NT2/D1 (cell line): ENCODE data around the gene EDA2R.

Experiments used
- DNase-seq: peaks from one replicate; pipeline ENCODE4 v3.0.0-alpha.2; 2011; ENCODE audit warnings: low read depth, low spot score
- H3K27me3 ChIP-seq: 2 replicates; pipeline ENCODE4 v1.6.0; 2011; ENCODE audit warnings: mild to moderate bottlenecking; ENCODE audit not compliant: insufficient read length, insufficient read depth
- H3K36me3 ChIP-seq: 2 replicates; pipeline ENCODE4 v1.6.1; 2011; ENCODE audit warnings: mild to moderate bottlenecking, low read length, mixed read lengths; ENCODE audit not compliant: insufficient read depth, insufficient read length
- H3K4me1 ChIP-seq: 2 replicates; pipeline ENCODE4 v1.5.1; 2011; ENCODE audit not compliant: insufficient read depth, insufficient read length
- H3K4me3 ChIP-seq: 2 replicates; pipeline ENCODE4 v1.5.1; 2011; ENCODE audit warnings: low read depth; ENCODE audit not compliant: insufficient read length
- H3K9ac ChIP-seq: 2 replicates; pipeline ENCODE4 v1.6.0; 2011; ENCODE audit warnings: low read depth; ENCODE audit not compliant: insufficient read length
- H3K9me3 ChIP-seq: 2 replicates; pipeline ENCODE4 v1.5.1; 2011; ENCODE audit warnings: mild to moderate bottlenecking, low read length; ENCODE audit not compliant: insufficient read depth
- SUZ12 ChIP-seq: IDR thresholded peaks from 2 replicates; pipeline ENCODE4 v1.6.1; 2011; ENCODE audit not compliant: insufficient read length, insufficient read depth; ENCODE audit errors: extremely low read depth
- YY1 ChIP-seq: IDR thresholded peaks from 2 replicates; pipeline ENCODE4 v1.6.1; 2011; ENCODE audit not compliant: insufficient read length, insufficient read depth
- ZNF274 ChIP-seq: IDR thresholded peaks from 2 replicates; pipeline ENCODE4 v1.6.1; 2011; ENCODE audit warnings: mild to moderate bottlenecking, low read depth, low read length

The EDA2R gene

GRCh38 chrX:66672106-66672505 is 33.2 kb upstream of the EDA2R start:
- Histone ChIP-seq H3K27me3 (no peaks in the 10 kb centered on the region), H3K36me3 (no peaks in the 10 kb centered on the region), H3K4me1 (no peaks in the 10 kb centered on the region), H3K9me3 (no peaks in the 10 kb centered on the region; the same call in 1 of the 2 replicates), H3K4me3 (no peak overlapping the region), H3K9ac (no peak overlapping the region)
- no peak for TF ChIP-seq ZNF274
- TF ChIP-seq SUZ12, result no peak
- TF ChIP-seq YY1, result no peak
- no peak for DNase-seq

GRCh38 chrX:66654411-66654810 is 15.5 kb upstream of the EDA2R start:
- no peaks in the 10 kb centered on the region for H3K27me3 ChIP-seq
- no peak overlapping the region for H3K4me3 ChIP-seq
- H3K36me3 ChIP-seq, result no peaks in the 10 kb centered on the region
- TF ChIP-seq YY1, result no peak
- no peak for TF ChIP-seq SUZ12
- TF ChIP-seq ZNF274, result no peak
- no peaks in the 10 kb centered on the region for H3K9me3 ChIP-seq
- no peaks in the 10 kb centered on the region for H3K4me1 ChIP-seq
- DNase-seq, result no peak
- no peak overlapping the region for H3K9ac ChIP-seq

GRCh38 chrX:66635360-66635759 is 3.5 kb downstream of the EDA2R start:
- DNase-seq, result no peak
- Histone ChIP-seq H3K9me3 (no peaks in the 10 kb centered on the region), H3K27me3 (no peaks in the 10 kb centered on the region), H3K9ac (no peak overlapping the region), H3K4me3 (no peak overlapping the region), H3K36me3 (no peaks in the 10 kb centered on the region), H3K4me1 (no peaks in the 10 kb centered on the region)
- TF ChIP-seq SUZ12 (no peak), YY1 (no peak)

- DNase-seq, result no peak
- Histone ChIP-seq H3K4me1 (no peaks in the 10 kb centered on the region), H3K9me3 (no peaks in the 10 kb centered on the region), H3K27me3 (no peaks in the 10 kb centered on the region), H3K9ac (no peak overlapping the region), H3K36me3 (no peaks in the 10 kb centered on the region), H3K4me3 (no peak overlapping the region)
- no peak for TF ChIP-seq ZNF274
- no peak for TF ChIP-seq SUZ12
- no peak for TF ChIP-seq YY1
These were observed 4.6 kb downstream of the EDA2R start for GRCh38 chrX:66634272-66634671.

- H3K9ac ChIP-seq, result no peak overlapping the region
- H3K4me1 ChIP-seq, result no peaks in the 10 kb centered on the region
- TF ChIP-seq ZNF274 (no peak), YY1 (no peak), SUZ12 (no peak)
- H3K27me3 ChIP-seq, result no peaks in the 10 kb centered on the region
- no peaks in the 10 kb centered on the region for H3K9me3 ChIP-seq
- H3K4me3 ChIP-seq, result no peak overlapping the region
- DNase-seq, result no peak
- no peaks in the 10 kb centered on the region for H3K36me3 ChIP-seq
These were observed 5.3 kb downstream of the EDA2R start for GRCh38 chrX:66633541-66633940.

- H3K36me3 ChIP-seq, result no peaks in the 10 kb centered on the region
- H3K4me3 ChIP-seq, result no peak overlapping the region
- DNase-seq, result no peak
- no peaks in the 10 kb centered on the region for H3K9me3 ChIP-seq
- H3K9ac ChIP-seq, result no peak overlapping the region
- no peaks in the 10 kb centered on the region for H3K27me3 ChIP-seq
- TF ChIP-seq SUZ12 (no peak), ZNF274 (no peak), YY1 (no peak)
- H3K4me1 ChIP-seq, result no peaks in the 10 kb centered on the region
These were observed 5.9 kb downstream of the EDA2R start for GRCh38 chrX:66632981-66633380.

- DNase-seq, result no peak
- H3K27me3 ChIP-seq, result no peaks in the 10 kb centered on the region
- no peaks in the 10 kb centered on the region for H3K9me3 ChIP-seq
- H3K4me3 ChIP-seq, result no peak overlapping the region
- H3K9ac ChIP-seq, result no peak overlapping the region
- no peaks in the 10 kb centered on the region for H3K36me3 ChIP-seq
- TF ChIP-seq ZNF274 (no peak), SUZ12 (no peak), YY1 (no peak)
- no peaks in the 10 kb centered on the region for H3K4me1 ChIP-seq
These were observed 6.4 kb downstream of the EDA2R start for GRCh38 chrX:66632473-66632872.

- Histone ChIP-seq H3K4me3 (no peak overlapping the region), H3K9ac (no peak overlapping the region), H3K9me3 (no peaks in the 10 kb centered on the region), H3K4me1 (no peaks in the 10 kb centered on the region), H3K27me3 (no peaks in the 10 kb centered on the region), H3K36me3 (no peaks in the 10 kb centered on the region)
- DNase-seq, result no peak
- TF ChIP-seq ZNF274, result no peak
- TF ChIP-seq SUZ12, result no peak
- TF ChIP-seq YY1, result no peak
These were observed 13.4 kb downstream of the EDA2R start for GRCh38 chrX:66625525-66625924.
